GM12878 (cell line): Measurements from ENCODE around the gene MRPL55. TPM values are rescaled to one million over a fixed set of nuclear protein-coding genes. Genes with fewer than 3 reads are reported as not detected.
A peak's percentile ranks its signal among the peaks of the same experiment; 100 is the strongest.

Source experiments
- ATAC-seq: fragments of 200-7000 bp; cut with Tn5 transposase; 3 replicates; pipeline ENCODE4 v1.9.1; 2020; ENCODE audit warnings: mild to moderate bottlenecking, moderate library complexity
- BruUV-seq: library from RNA; stranded (reverse); fragments of 400-500 nt; replicated peaks from 2 replicates; lab custom pipeline; 2021; lab: Mats Ljungman, UMichigan
- CTCF ChIA-PET: fragments of 300-600 bp; sonication (Branson Sonifier 250); formaldehyde crosslinking; extraction: SDS; loops from one replicate; lab custom pipeline; 2021; ENCODE audit warnings: inconsistent platforms; lab: Yijun Ruan, JAX
- POLR2A ChIA-PET: fragments of 350-600 bp; formaldehyde crosslinking; extraction: SDS; loops from one replicate; lab custom pipeline; 2021; ENCODE audit warnings: inconsistent platforms; lab: Charles Lee
- RAD21 ChIA-PET: fragments of 300-600 bp; sonication (Branson Sonifier 250); formaldehyde crosslinking; loops from one replicate; lab custom pipeline; 2023; ENCODE audit warnings: antibody characterized with exemption; ENCODE audit not compliant: unreplicated experiment; lab: Charles Lee
- SMC1A ChIA-PET: fragments of 300-600 bp; sonication (Branson Sonifier 250); formaldehyde crosslinking; loops from one replicate; lab custom pipeline; 2023; ENCODE audit not compliant: unreplicated experiment, uncharacterized antibody; lab: Charles Lee
- DNase-seq: peaks from one replicate; pipeline ENCODE4 v3.0.0-alpha.2; 2011; ENCODE audit warnings: low read depth, low spot score
- FAIRE-seq: peaks from 3 replicates; lab custom pipeline; 2011; peaks lifted over from hg19 to GRCh38; lab: Jason Lieb, UNC
- H2AFZ ChIP-seq: 2 replicates; pipeline ENCODE4 v1.6.0; 2011; ENCODE audit warnings: low read depth, low read length, control low read depth; ENCODE audit not compliant: control insufficient read depth
- H3K27ac ChIP-seq: 2 replicates; pipeline ENCODE4 v1.5.1; 2011; ENCODE audit warnings: control low read depth; ENCODE audit not compliant: control insufficient read depth, insufficient read depth
- H3K27me3 ChIP-seq, 2 experiments: replicated peaks in 1 of 2; 2 replicates each; pipeline versions ENCODE4 v1.6.0 to v1.6.1; 2011; ENCODE audit warnings: low read length in 1 of 2; ENCODE audit not compliant: control insufficient read depth in 2 of 2, insufficient read depth in 2 of 2
- H3K36me3 ChIP-seq, 2 experiments: 2 replicates each; pipeline ENCODE4 v1.5.1; 2011; ENCODE audit warnings: low read length in 1 of 2; ENCODE audit not compliant: control insufficient read depth in 2 of 2, insufficient read depth in 2 of 2
- H3K4me1 ChIP-seq: 2 replicates; pipeline ENCODE4 v1.6.1; 2011; ENCODE audit warnings: mild to moderate bottlenecking, low read length, moderate library complexity, mixed read lengths; ENCODE audit not compliant: control insufficient read depth, insufficient read depth
- H3K4me2 ChIP-seq: 2 replicates; pipeline ENCODE4 v1.6.0; 2011; ENCODE audit warnings: control low read depth; ENCODE audit not compliant: control insufficient read depth, insufficient read depth
- H3K4me3 ChIP-seq: fragments of 200-600 bp; sonication (generic); 2 replicates; pipeline ENCODE4 v1.5.1; 2016
- H3K79me2 ChIP-seq: 2 replicates; pipeline ENCODE4 v1.6.0; 2011; ENCODE audit warnings: low read length; ENCODE audit not compliant: control insufficient read depth, insufficient read depth
- H3K9ac ChIP-seq: 2 replicates; pipeline ENCODE4 v1.8.0; 2011; ENCODE audit warnings: low read length, control low read depth, mixed read lengths; ENCODE audit not compliant: control insufficient read depth, insufficient read depth
- H3K9me3 ChIP-seq: replicated peaks from 3 replicates; pipeline ENCODE4 v1.5.1; 2011; ENCODE audit warnings: mild to moderate bottlenecking, low read length; ENCODE audit not compliant: control insufficient read depth, insufficient read depth
- H4K20me1 ChIP-seq: 2 replicates; pipeline ENCODE4 v1.6.0; 2011; ENCODE audit not compliant: control insufficient read depth, insufficient read depth
- RCOR1 ChIP-seq: conservative IDR thresholded peaks from 2 replicates; pipeline ENCODE4 v1.6.1; 2012; ENCODE audit warnings: low read depth, low read length, improper control_type of control experiment
- WGBS: methylation state at CpG from one replicate; pipeline ENCODE4 v1.1.6; 2016; ENCODE audit warnings: low lambda C conversion rate; ENCODE audit not compliant: insufficient replicate concordance, insufficient coverage; ENCODE audit errors: missing lambda C conversion rate; 5-methylcytosine and 5-hydroxymethylcytosine counted together
- in situ Hi-C: fragments of 300-500 bp; cut with MboI; formaldehyde crosslinking; loops from 9 replicates; pipeline ENCODE4 v1.14.3; 2018; ENCODE audit warnings: mixed read lengths
- intact Hi-C: fragments of 100-400 bp; cut with micrococcal nuclease; formaldehyde crosslinking; loops from one replicate; pipeline ENCODE4 v1.14.2; 2022; ENCODE audit not compliant: unreplicated experiment
- polyA plus RNA-seq, 11 experiments: library from polyadenylated mRNA; depleted of rRNA in 4 of 11; unstranded in 6 of 11; stranded (reverse) in 5 of 11; fragments of >200 nt; fragmentation: Nextera tagmentation in 4 of 11; fragmentation: Illumina TruSeq in 1 of 11; extraction: Ambion mirVana in 4 of 11; extraction: Trizol in 1 of 11; gene quantifications; 1 replicate in 1 of 11; 2 replicates in 10 of 11; pipeline versions ENCODE4 v1.2.1 to v1.2.3, GENCODE V29; 2011 to 2016; ENCODE audit warnings: inconsistent platforms in 2 of 11, missing spikeins in 2 of 11, low read depth in 1 of 11
- total RNA-seq, 4 experiments: library from RNA; depleted of rRNA in 3 of 4; stranded (reverse); fragments of >200 nt in 3 of 4; fragmentation: Illumina TruSeq in 1 of 4; extraction: Trizol in 1 of 4; gene quantifications; 2 replicates each; pipeline versions ENCODE4 v1.2.1 to v1.2.3, GENCODE V29; 2013 to 2021
- TF ChIP-seq, protein P1 (sequence below): fragments of 450-650 bp; IDR thresholded peaks from 2 replicates; pipeline ENCODE4 v1.6.1; 2017; ENCODE audit warnings: mild to moderate bottlenecking, moderate library complexity

Gene MRPL55
- total and polyA plus RNA-seq, 10 of the 15 experiments (the other 5 are each of a cell fraction or from before 2014, with no cell fraction given) = 15.1 to 143 (median 55.8) TPM

DNA sequence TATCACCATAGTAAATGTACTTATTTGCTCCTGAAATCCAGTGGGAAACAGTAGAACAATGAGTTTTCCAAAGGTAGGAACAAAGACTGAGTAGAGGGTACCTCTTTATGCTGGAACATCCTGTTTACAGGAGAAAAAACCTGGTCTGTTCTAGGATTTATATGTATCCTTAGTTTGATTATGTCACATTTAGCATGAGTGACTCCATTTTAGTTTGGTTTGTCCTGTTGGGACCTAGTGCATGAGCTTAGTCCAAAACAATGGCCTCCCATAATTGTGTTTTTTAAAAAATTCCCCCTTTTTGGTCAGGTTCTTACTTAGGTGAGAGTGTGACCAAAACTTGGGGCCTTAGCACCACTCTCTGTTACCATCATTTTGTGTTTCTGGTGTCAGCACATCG, 3.5 kb upstream of the MRPL55 start:
- ChIA-PET RAD21 (interaction anchor here (0.6 kb wide), 1 partner anchor 25 kb away, joined by 3 read pairs; no protein-coding TSS in a partner anchor), CTCF (interaction anchor here (1.2 to 1.6 kb wide), 4 partner anchors 18 to 113 kb away, joined by 3 to 6 read pairs (median 4); partner anchors contain the start of gene IBA57), POLR2A (no interaction called here), SMC1A (no interaction called here)
- H4K20me1 ChIP-seq = no peaks in the 10 kb centered on the region
- H3K4me3 ChIP-seq = no peak overlapping the region
- no TSS peak for BruUV-seq
- ATAC-seq (no peak), DNase-seq (no peak), FAIRE-seq (no peak)
- WGBS = 0% methylated on average over 1 of the region's 1 CpG
- intact Hi-C loops (no loop called here), in situ Hi-C loops (no loop called here)
- H3K36me3 ChIP-seq = no peaks in the 10 kb centered on the region; a peak in 1 of 4 replicates
- TF ChIP-seq RCOR1 = no peak
- TF ChIP-seq, protein P1, sequence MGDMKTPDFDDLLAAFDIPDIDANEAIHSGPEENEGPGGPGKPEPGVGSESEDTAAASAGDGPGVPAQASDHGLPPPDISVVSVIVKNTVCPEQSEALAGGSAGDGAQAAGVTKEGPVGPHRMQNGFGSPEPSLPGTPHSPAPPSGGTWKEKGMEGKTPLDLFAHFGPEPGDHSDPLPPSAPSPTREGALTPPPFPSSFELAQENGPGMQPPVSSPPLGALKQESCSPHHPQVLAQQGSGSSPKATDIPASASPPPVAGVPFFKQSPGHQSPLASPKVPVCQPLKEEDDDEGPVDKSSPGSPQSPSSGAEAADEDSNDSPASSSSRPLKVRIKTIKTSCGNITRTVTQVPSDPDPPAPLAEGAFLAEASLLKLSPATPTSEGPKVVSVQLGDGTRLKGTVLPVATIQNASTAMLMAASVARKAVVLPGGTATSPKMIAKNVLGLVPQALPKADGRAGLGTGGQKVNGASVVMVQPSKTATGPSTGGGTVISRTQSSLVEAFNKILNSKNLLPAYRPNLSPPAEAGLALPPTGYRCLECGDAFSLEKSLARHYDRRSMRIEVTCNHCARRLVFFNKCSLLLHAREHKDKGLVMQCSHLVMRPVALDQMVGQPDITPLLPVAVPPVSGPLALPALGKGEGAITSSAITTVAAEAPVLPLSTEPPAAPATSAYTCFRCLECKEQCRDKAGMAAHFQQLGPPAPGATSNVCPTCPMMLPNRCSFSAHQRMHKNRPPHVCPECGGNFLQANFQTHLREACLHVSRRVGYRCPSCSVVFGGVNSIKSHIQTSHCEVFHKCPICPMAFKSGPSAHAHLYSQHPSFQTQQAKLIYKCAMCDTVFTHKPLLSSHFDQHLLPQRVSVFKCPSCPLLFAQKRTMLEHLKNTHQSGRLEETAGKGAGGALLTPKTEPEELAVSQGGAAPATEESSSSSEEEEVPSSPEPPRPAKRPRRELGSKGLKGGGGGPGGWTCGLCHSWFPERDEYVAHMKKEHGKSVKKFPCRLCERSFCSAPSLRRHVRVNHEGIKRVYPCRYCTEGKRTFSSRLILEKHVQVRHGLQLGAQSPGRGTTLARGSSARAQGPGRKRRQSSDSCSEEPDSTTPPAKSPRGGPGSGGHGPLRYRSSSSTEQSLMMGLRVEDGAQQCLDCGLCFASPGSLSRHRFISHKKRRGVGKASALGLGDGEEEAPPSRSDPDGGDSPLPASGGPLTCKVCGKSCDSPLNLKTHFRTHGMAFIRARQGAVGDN = peak; percentile 23; the same call in 1 of the 2 replicates
- no peak overlapping the region for H3K27ac ChIP-seq
- H3K4me2 ChIP-seq = no peak overlapping the region
- H3K79me2 ChIP-seq = peaks cover 13% of the 10 kb centered on the region
- H3K4me1 ChIP-seq = peaks cover 7% of the 10 kb centered on the region
- no peak overlapping the region for H3K9ac ChIP-seq
- H3K27me3 ChIP-seq = no peaks in the 10 kb centered on the region
- H2AFZ ChIP-seq = no peak overlapping the region
- H3K9me3 ChIP-seq = no peaks in the 10 kb centered on the region
